ENCODE measurements around the gene PLK1.

Gene PLK1

GRCh38 chr16:23690771-23691482 lies 12.2 kb downstream of the PLK1 start:
- Histone ChIP-seq H3K36me3 (ENCODE audit: insufficient read depth, low read length) (peaks cover 62% of the 10 kb centered on the region; the same call in 1 of the 2 replicates), H3K9me2 (replicated peaks; ENCODE audit: low read depth, low read length) (no peaks in the 10 kb centered on the region), H3K79me2 (ENCODE audit: insufficient read depth, low read length) (peaks cover 16% of the 10 kb centered on the region), H3K27me3 (ENCODE audit: insufficient read depth, low read length, poor library complexity, severe bottlenecking) (no peaks in the 10 kb centered on the region), H3K9me3 (ENCODE audit: insufficient read depth, low read depth, low read length) (no peaks in the 10 kb centered on the region), H2AFZ (ENCODE audit: low read length) (no peak overlapping the region), H4K20me1 (ENCODE audit: insufficient read depth, low read length, poor library complexity, severe bottlenecking) (peaks cover 16% of the 10 kb centered on the region), H3K4me3 (ENCODE audit: low read length, poor library complexity, severe bottlenecking) (no peak overlapping the region), H3K4me1 (ENCODE audit: insufficient read depth, low read length, poor library complexity, severe bottlenecking) (no peaks in the 10 kb centered on the region), H3K9ac (ENCODE audit: low read depth, low read length, poor library complexity, severe bottlenecking) (no peak overlapping the region), H3F3A (ENCODE audit: low read depth) (no peaks in the 10 kb centered on the region), H3K4me2 (ENCODE audit: low read depth, low read length, poor library complexity, severe bottlenecking) (no peak overlapping the region)
- no peak for TF ChIP-seq CTCF (conservative IDR thresholded peaks at IDR 0.05; ENCODE audit: low read length)
- no peak for TF ChIP-seq EZH2phosphoT487 (IDR thresholded peaks at IDR 0.05; ENCODE audit: borderline replicate concordance)

GRCh38 chr16:23691483-23692189 lies 12.9 kb downstream of the PLK1 start:
- Histone ChIP-seq H3K36me3 (ENCODE audit: insufficient read depth, low read length) (peaks cover 58% of the 10 kb centered on the region; the same call in 1 of the 2 replicates), H3K79me2 (ENCODE audit: insufficient read depth, low read length) (peaks cover 11% of the 10 kb centered on the region), H3K4me2 (ENCODE audit: low read depth, low read length, poor library complexity, severe bottlenecking) (no peak overlapping the region), H3K27me3 (ENCODE audit: insufficient read depth, low read length, poor library complexity, severe bottlenecking) (no peaks in the 10 kb centered on the region), H3K9ac (ENCODE audit: low read depth, low read length, poor library complexity, severe bottlenecking) (no peak overlapping the region), H2AFZ (ENCODE audit: low read length) (no peak overlapping the region), H3K9me3 (ENCODE audit: insufficient read depth, low read depth, low read length) (no peaks in the 10 kb centered on the region), H3K4me1 (ENCODE audit: insufficient read depth, low read length, poor library complexity, severe bottlenecking) (no peaks in the 10 kb centered on the region), H3F3A (ENCODE audit: low read depth) (no peaks in the 10 kb centered on the region), H3K9me2 (replicated peaks; ENCODE audit: low read depth, low read length) (no peaks in the 10 kb centered on the region), H4K20me1 (ENCODE audit: insufficient read depth, low read length, poor library complexity, severe bottlenecking) (peaks cover 16% of the 10 kb centered on the region), H3K4me3 (ENCODE audit: low read length, poor library complexity, severe bottlenecking) (no peak overlapping the region)
- TF ChIP-seq CTCF (conservative IDR thresholded peaks at IDR 0.05; ENCODE audit: low read length) (no peak), EZH2phosphoT487 (IDR thresholded peaks at IDR 0.05; ENCODE audit: borderline replicate concordance) (no peak)

DNA sequence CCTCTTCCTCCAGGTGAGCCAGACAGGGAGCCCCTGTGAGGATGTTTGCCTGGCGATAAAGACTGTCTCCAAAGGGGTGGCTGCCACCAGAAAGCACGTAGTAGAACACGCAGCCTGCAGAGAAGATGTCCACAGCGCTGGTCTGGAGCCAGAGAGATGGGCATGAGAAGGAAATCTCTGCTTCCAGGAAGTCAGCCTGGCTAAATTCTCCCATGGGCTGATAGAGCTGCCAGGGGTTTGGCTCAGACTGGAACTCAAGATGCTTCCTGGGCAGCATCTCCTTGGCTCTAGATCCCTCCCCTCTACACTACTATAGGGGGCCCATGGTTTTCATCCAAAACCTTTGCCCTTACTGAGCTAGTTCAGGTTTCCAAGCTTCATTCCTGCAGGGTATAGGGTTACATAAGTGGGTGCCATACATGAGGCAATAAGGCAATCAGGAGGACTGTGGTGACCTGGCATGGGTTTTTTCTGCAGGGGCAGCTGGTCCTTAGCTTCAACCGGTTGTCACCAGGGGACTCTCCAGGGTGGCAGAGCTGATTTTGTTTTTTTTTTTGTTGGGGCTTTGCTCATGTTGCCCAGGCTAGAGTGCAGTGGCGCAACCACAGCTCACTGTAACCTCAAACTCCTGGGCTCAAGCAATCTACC lies 13.6 kb downstream of the PLK1 start:
- Histone ChIP-seq H3K4me3 (ENCODE audit: low read length, poor library complexity, severe bottlenecking) (no peak overlapping the region), H3K9ac (ENCODE audit: low read depth, low read length, poor library complexity, severe bottlenecking) (no peak overlapping the region), H3K4me2 (ENCODE audit: low read depth, low read length, poor library complexity, severe bottlenecking) (no peak overlapping the region), H3F3A (ENCODE audit: low read depth) (no peaks in the 10 kb centered on the region), H4K20me1 (ENCODE audit: insufficient read depth, low read length, poor library complexity, severe bottlenecking) (peaks cover 9% of the 10 kb centered on the region), H3K36me3 (ENCODE audit: insufficient read depth, low read length) (peaks cover 51% of the 10 kb centered on the region; the same call in 1 of the 2 replicates), H2AFZ (ENCODE audit: low read length) (no peak overlapping the region), H3K9me3 (ENCODE audit: insufficient read depth, low read depth, low read length) (no peaks in the 10 kb centered on the region), H3K27me3 (ENCODE audit: insufficient read depth, low read length, poor library complexity, severe bottlenecking) (no peaks in the 10 kb centered on the region), H3K9me2 (replicated peaks; ENCODE audit: low read depth, low read length) (no peaks in the 10 kb centered on the region), H3K4me1 (ENCODE audit: insufficient read depth, low read length, poor library complexity, severe bottlenecking) (no peaks in the 10 kb centered on the region), H3K79me2 (ENCODE audit: insufficient read depth, low read length) (peaks cover 4% of the 10 kb centered on the region; the same call in 1 of the 2 replicates)
- TF ChIP-seq EZH2phosphoT487 (IDR thresholded peaks at IDR 0.05; ENCODE audit: borderline replicate concordance) (no peak), CTCF (conservative IDR thresholded peaks at IDR 0.05; ENCODE audit: low read length) (no peak)
